K562 (cell line): ENCODE data around the gene STIM1. TPM values are rescaled to one million over a fixed set of nuclear protein-coding genes. Genes with fewer than 3 reads are reported as not detected.
A peak's percentile ranks its signal among the peaks of the same experiment; 100 is the strongest.

Experiments used
- ATAC-seq: fragments of 200-7000 bp; cut with Tn5 transposase; 3 replicates; pipeline ENCODE4 v1.9.1; 2020; ENCODE audit warnings: moderate library complexity
- BruUV-seq: library from RNA; stranded (reverse); fragments of 400-500 nt; replicated peaks from 2 replicates; lab custom pipeline; 2021; lab: Mats Ljungman, UMichigan
- CTCF ChIA-PET: fragments of 300-600 bp; formaldehyde crosslinking; extraction: SDS; loops from one replicate; lab custom pipeline; 2021; ENCODE audit warnings: low intra/inter-chr PET ratio; lab: Yijun Ruan, JAX
- POLR2A ChIA-PET: fragments of 300-600, 350-650 bp; sonication (Branson Sonifier 250); formaldehyde crosslinking; extraction: SDS; loops from one replicate; lab custom pipeline; 2021; ENCODE audit warnings: antibody characterized with exemption, inconsistent platforms; lab: Yijun Ruan, JAX
- DNase-seq, 4 experiments: peaks; one replicate each; pipeline versions ENCODE4 v3.0.0 to v3.0.0-alpha.2; 2011 to 2018; ENCODE audit warnings: low spot score in 3 of 4, mixed read lengths in 3 of 4; ENCODE audit errors: extremely low read depth in 1 of 4
- FAIRE-seq: peaks from 2 replicates; lab custom pipeline; 2011; peaks lifted over from hg19 to GRCh38; lab: Jason Lieb, UNC
- H2AFZ ChIP-seq: 2 replicates; pipeline ENCODE4 v1.6.0; 2011; ENCODE audit warnings: low read depth, low read length, control low read depth, inconsistent platforms
- H3K27ac ChIP-seq: fragments of 200-600 bp; 3 replicates; pipeline ENCODE4 v1.8.0; 2011; ENCODE audit warnings: low read depth, mild to moderate bottlenecking, control low read depth, inconsistent platforms, low read length, moderate library complexity, mixed read lengths; ENCODE audit errors: extremely low read depth
- H3K27me3 ChIP-seq, 2 experiments: fragments of 300-600 bp in 1 of 2; 2 replicates in 1 of 2; 3 replicates in 1 of 2; pipeline versions ENCODE4 v1.6.0 to v1.8.0; 2011; ENCODE audit warnings: inconsistent platforms in 2 of 2, low read length in 2 of 2, mild to moderate bottlenecking in 1 of 2, mixed read lengths in 1 of 2, moderate library complexity in 1 of 2; ENCODE audit not compliant: control insufficient read depth in 2 of 2, insufficient read depth in 2 of 2
- H3K36me3 ChIP-seq: fragments of 300-600 bp; 3 replicates; pipeline ENCODE4 v1.8.0; 2011; ENCODE audit warnings: mild to moderate bottlenecking, low read length, inconsistent platforms; ENCODE audit not compliant: control insufficient read depth, insufficient read depth
- H3K4me1 ChIP-seq, 2 experiments: fragments of 200-600 bp in 1 of 2; replicated peaks in 1 of 2; 2 replicates in 1 of 2; 3 replicates in 1 of 2; pipeline versions ENCODE4 v1.5.1 to v1.8.0; 2011; ENCODE audit warnings: inconsistent platforms in 2 of 2, low read length in 2 of 2, mild to moderate bottlenecking in 1 of 2, mixed read lengths in 1 of 2, moderate library complexity in 1 of 2; ENCODE audit not compliant: control insufficient read depth in 2 of 2, insufficient read depth in 2 of 2
- H3K4me2 ChIP-seq: 2 replicates; pipeline ENCODE4 v1.6.1; 2011; ENCODE audit warnings: low read length, control low read depth, inconsistent platforms, mixed read lengths; ENCODE audit not compliant: insufficient read depth
- H3K4me3 ChIP-seq: fragments of 200-600 bp; sonication (generic), shearing (Covaris generic); 2 replicates; pipeline ENCODE4 v1.5.1; 2016; ENCODE audit warnings: control low read depth, inconsistent platforms
- H3K79me2 ChIP-seq: fragments of 200-600 bp; 3 replicates; pipeline ENCODE4 v1.8.0; 2011; ENCODE audit warnings: low read length, inconsistent platforms; ENCODE audit not compliant: control insufficient read depth, insufficient read depth
- H3K9ac ChIP-seq, 2 experiments: 2 replicates each; pipeline versions ENCODE4 v1.6.0 to v1.6.1; 2011; ENCODE audit warnings: low read depth in 2 of 2, low read length in 2 of 2, control low read depth in 1 of 2, inconsistent platforms in 1 of 2, mild to moderate bottlenecking in 1 of 2, mixed read lengths in 1 of 2; ENCODE audit not compliant: insufficient read depth in 1 of 2
- H3K9me1 ChIP-seq: one replicate; pipeline ENCODE4 v1.6.0; 2011; ENCODE audit warnings: inconsistent platforms, mild to moderate bottlenecking, low read length, moderate library complexity; ENCODE audit not compliant: control insufficient read depth, insufficient read depth
- H3K9me3 ChIP-seq: replicated peaks from 2 replicates; pipeline ENCODE4 v1.5.1; 2011; ENCODE audit warnings: low read depth, low read length, inconsistent platforms; ENCODE audit not compliant: control insufficient read depth, insufficient read depth
- H4K20me1 ChIP-seq: replicated peaks from 2 replicates; pipeline ENCODE4 v1.6.1; 2011; ENCODE audit warnings: low read length, inconsistent platforms, mixed read lengths; ENCODE audit not compliant: control insufficient read depth, insufficient read depth
- C11orf30 ChIP-seq: fragments of 450-650 bp; IDR thresholded peaks from 2 replicates; pipeline ENCODE4 v1.6.1; 2016; ENCODE audit warnings: low read depth, mild to moderate bottlenecking
- NBN ChIP-seq: fragments of 450-650 bp; IDR thresholded peaks from 2 replicates; pipeline ENCODE4 v1.6.1; 2016; ENCODE audit warnings: low read depth, mild to moderate bottlenecking
- NCOA2 ChIP-seq, 2 experiments: fragments of 450-650 bp; IDR thresholded peaks; 2 replicates each; pipeline ENCODE4 v1.6.1; 2018; ENCODE audit warnings: mild to moderate bottlenecking in 2 of 2, moderate library complexity in 1 of 2; ENCODE audit not compliant: partially characterized antibody in 2 of 2
- SMARCC2 ChIP-seq: fragments of 450-650 bp; IDR thresholded peaks from 2 replicates; pipeline ENCODE4 v1.6.1; 2017; ENCODE audit warnings: antibody characterized with exemption, moderate library complexity, mild to moderate bottlenecking, low read depth
- TFAM ChIP-seq: fragments of 250-450 bp; sonication (Bioruptor Pico); conservative IDR thresholded peaks from 2 replicates; pipeline ENCODE4 v1.5.0; 2021; ENCODE audit warnings: mild to moderate bottlenecking, moderate library complexity
- ZNF561 ChIP-seq: fragments of 450-650 bp; formaldehyde crosslinking; conservative IDR thresholded peaks from 2 replicates; pipeline ENCODE4 v1.4.0; 2020; ENCODE audit warnings: mild to moderate bottlenecking, moderate library complexity
- ZNF696 ChIP-seq: fragments of 250-450 bp; sonication (Bioruptor Pico); conservative IDR thresholded peaks from 2 replicates; pipeline ENCODE4 v1.4.0; 2020; ENCODE audit warnings: mild to moderate bottlenecking, moderate library complexity
- WGBS: fragments of 100-300 bp; shearing (Covaris generic); methylation state at CpG from one replicate; pipeline ENCODE4 v1.1.6; 2016; ENCODE audit warnings: low coverage, mixed read lengths; ENCODE audit not compliant: insufficient coverage; ENCODE audit errors: missing lambda C conversion rate; 5-methylcytosine and 5-hydroxymethylcytosine counted together
- in situ Hi-C: fragments of 300-500 bp; cut with MboI; formaldehyde crosslinking; loops from 4 replicates; pipeline ENCODE4 v1.15.0; 2018; ENCODE audit warnings: inconsistent platforms, mixed read lengths
- intact Hi-C: fragments of 100-400 bp; cut with micrococcal nuclease; formaldehyde crosslinking; loops from 2 replicates; pipeline ENCODE4 v1.14.2; 2022
- polyA plus RNA-seq, 8 experiments: library from polyadenylated mRNA; depleted of rRNA in 4 of 8; stranded (reverse) in 5 of 8; unstranded in 3 of 8; fragments of >200 nt; fragmentation: Nextera tagmentation in 2 of 8; fragmentation: Illumina TruSeq in 1 of 8; extraction: Ambion mirVana in 2 of 8; extraction: Trizol in 1 of 8; gene quantifications; 2 replicates each; pipeline versions ENCODE4 v1.2.1 to v1.2.3, GENCODE V29; 2011 to 2014; ENCODE audit warnings: inconsistent platforms in 1 of 8, missing spikeins in 1 of 8
- total RNA-seq, 7 experiments: library from RNA; depleted of rRNA in 6 of 7; stranded (reverse); fragments of >200 nt in 6 of 7; fragmentation: Illumina TruSeq in 2 of 7; extraction: Trizol in 2 of 7; gene quantifications; 2 replicates each; pipeline versions ENCODE4 v1.2.1 to v1.2.3, GENCODE V29; 2011 to 2021; ENCODE audit warnings: low replicate concordance in 1 of 7
- TF ChIP-seq, protein P1 (sequence below), 3 experiments: IDR thresholded peaks in 2 of 3; conservative IDR thresholded peaks in 1 of 3; 2 replicates each; pipeline ENCODE4 v1.5.1; 2011 to 2012; ENCODE audit warnings: low read length in 3 of 3, mild to moderate bottlenecking in 3 of 3, control low read depth in 2 of 3, improper control_type of control experiment in 1 of 3, inconsistent platforms in 1 of 3, low read depth in 1 of 3, mixed read lengths in 1 of 3, moderate library complexity in 1 of 3; ENCODE audit not compliant: insufficient read depth in 2 of 3

The STIM1 gene
- total and polyA plus RNA-seq, 9 of the 15 experiments (the other 6 are each of a cell fraction or from before 2014, with no cell fraction given) = 7.7 to 50.5 (median 22.5) TPM

DNA sequence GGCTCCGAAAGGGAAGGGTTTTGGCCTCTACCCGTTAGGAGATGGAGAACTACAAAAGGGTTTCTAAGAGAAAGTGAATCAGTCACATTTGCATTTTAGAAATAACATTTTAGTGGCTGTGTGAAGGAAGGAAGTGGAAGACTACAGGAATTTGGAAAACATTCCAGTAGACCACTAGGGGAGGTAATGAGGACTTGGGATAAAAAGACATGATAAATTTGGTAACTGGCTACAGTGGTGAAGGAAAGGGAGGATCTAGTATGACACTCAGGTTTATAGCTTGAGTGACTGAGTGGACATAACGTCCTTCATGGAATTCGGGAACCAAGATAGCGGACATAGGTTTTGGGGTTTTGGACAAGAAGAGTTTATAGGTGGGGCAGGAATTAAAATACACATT, 232.1 kb downstream of the STIM1 start:
- no TSS peak for BruUV-seq
- Histone ChIP-seq H3K27ac (no peak overlapping the region), H3K9me3 (no peaks in the 10 kb centered on the region), H3K9me1 (no peaks in the 10 kb centered on the region), H3K9ac (no peak overlapping the region), H3K79me2 (no peaks in the 10 kb centered on the region), H4K20me1 (peaks cover 2% of the 10 kb centered on the region; the same call in 1 of the 2 replicates), H3K4me2 (no peak overlapping the region), H3K36me3 (peaks cover 50% of the 10 kb centered on the region), H3K4me1 (peaks cover 12 to 16% of the 10 kb centered on the region in 2 experiments; a peak in 4 of 5 replicates), H3K4me3 (no peak overlapping the region), H2AFZ (no peak overlapping the region), H3K27me3 (no peaks in the 10 kb centered on the region)
- no peak for TF ChIP-seq ZNF561 (CRISPR knock-in tag)
- no peak for TF ChIP-seq NCOA2 (IDR thresholded peaks at IDR 0.05; ENCODE audit: partially characterized antibody in 2 of 2)
- no peak for TF ChIP-seq NBN
- no peak for TF ChIP-seq SMARCC2
- TF ChIP-seq, protein P1, sequence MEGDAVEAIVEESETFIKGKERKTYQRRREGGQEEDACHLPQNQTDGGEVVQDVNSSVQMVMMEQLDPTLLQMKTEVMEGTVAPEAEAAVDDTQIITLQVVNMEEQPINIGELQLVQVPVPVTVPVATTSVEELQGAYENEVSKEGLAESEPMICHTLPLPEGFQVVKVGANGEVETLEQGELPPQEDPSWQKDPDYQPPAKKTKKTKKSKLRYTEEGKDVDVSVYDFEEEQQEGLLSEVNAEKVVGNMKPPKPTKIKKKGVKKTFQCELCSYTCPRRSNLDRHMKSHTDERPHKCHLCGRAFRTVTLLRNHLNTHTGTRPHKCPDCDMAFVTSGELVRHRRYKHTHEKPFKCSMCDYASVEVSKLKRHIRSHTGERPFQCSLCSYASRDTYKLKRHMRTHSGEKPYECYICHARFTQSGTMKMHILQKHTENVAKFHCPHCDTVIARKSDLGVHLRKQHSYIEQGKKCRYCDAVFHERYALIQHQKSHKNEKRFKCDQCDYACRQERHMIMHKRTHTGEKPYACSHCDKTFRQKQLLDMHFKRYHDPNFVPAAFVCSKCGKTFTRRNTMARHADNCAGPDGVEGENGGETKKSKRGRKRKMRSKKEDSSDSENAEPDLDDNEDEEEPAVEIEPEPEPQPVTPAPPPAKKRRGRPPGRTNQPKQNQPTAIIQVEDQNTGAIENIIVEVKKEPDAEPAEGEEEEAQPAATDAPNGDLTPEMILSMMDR (IDR thresholded peaks at IDR 0.05 in 2 of 3, conservative IDR thresholded peaks at IDR 0.05 in 1 of 3; ENCODE audit: insufficient read depth in 2 of 3, low read depth in 1 of 3, low read length in 3 of 3) = peak in 2 of 3 experiments; percentile 23; a peak in 1 of 6 replicates
- TF ChIP-seq TFAM = no peak
- TF ChIP-seq C11orf30 = no peak
- TF ChIP-seq ZNF696 (CRISPR knock-in tag) = no peak
- DNase-seq = no peak
- POLR2A ChIA-PET = no interaction called here
- ATAC-seq = no peak
- in situ Hi-C loops = loop anchor here (25.0 kb wide), 1 partner anchor 600 kb away; no protein-coding TSS in a partner anchor
- CTCF ChIA-PET = interaction anchor here (0.6 kb wide), 1 partner anchor 105 kb away, joined by 4 read pairs; no protein-coding TSS in a partner anchor
- intact Hi-C loops = no loop called here
- WGBS = 79% methylated on average over 5 of the region's 5 CpGs
- no peak for FAIRE-seq
